Measurements from ENCODE around the gene RAB3A.

Gene RAB3A

GRCh38 chr19:18157465-18158063 is 46.3 kb downstream of the RAB3A start:
- Histone ChIP-seq H3K4me3 (ENCODE audit: low read length, poor library complexity, severe bottlenecking) (no peak overlapping the region), H3K27me3 (ENCODE audit: insufficient read depth, low read length, poor library complexity, severe bottlenecking) (no peaks in the 10 kb centered on the region), H3F3A (ENCODE audit: low read depth) (0 out of 2 replicates have a peak, but pooled peaks cover 2% of the 10 kb centered on the region), H3K9me3 (ENCODE audit: insufficient read depth, low read depth, low read length) (no peaks in the 10 kb centered on the region), H3K79me2 (ENCODE audit: insufficient read depth, low read length) (peaks cover 28% of the 10 kb centered on the region; the same call in 1 of the 2 replicates), H3K9me2 (replicated peaks; ENCODE audit: low read depth, low read length) (no peaks in the 10 kb centered on the region), H3K9ac (ENCODE audit: low read depth, low read length, poor library complexity, severe bottlenecking) (no peak overlapping the region), H3K4me1 (ENCODE audit: insufficient read depth, low read length, poor library complexity, severe bottlenecking) (peaks cover 18% of the 10 kb centered on the region), H3K4me2 (ENCODE audit: low read depth, low read length, poor library complexity, severe bottlenecking) (no peak overlapping the region), H4K20me1 (ENCODE audit: insufficient read depth, low read length, poor library complexity, severe bottlenecking) (peaks cover 12% of the 10 kb centered on the region), H2AFZ (ENCODE audit: low read length) (no peak overlapping the region), H3K36me3 (ENCODE audit: insufficient read depth, low read length) (peaks cover 4% of the 10 kb centered on the region; the same call in 1 of the 2 replicates)
- TF ChIP-seq CTCF (conservative IDR thresholded peaks at IDR 0.05; ENCODE audit: low read length) (no peak), EZH2phosphoT487 (IDR thresholded peaks at IDR 0.05; ENCODE audit: borderline replicate concordance) (no peak)

- no peaks in the 10 kb centered on the region for H3K36me3 ChIP-seq (ENCODE audit: insufficient read depth, low read length)
- H3K9me2 ChIP-seq (replicated peaks; ENCODE audit: low read depth, low read length): no peaks in the 10 kb centered on the region
- H3K4me1 ChIP-seq (ENCODE audit: insufficient read depth, low read length, poor library complexity, severe bottlenecking): peaks cover 21% of the 10 kb centered on the region
- H3K79me2 ChIP-seq (ENCODE audit: insufficient read depth, low read length): peaks cover 28% of the 10 kb centered on the region; the same call in 1 of the 2 replicates
- TF ChIP-seq CTCF (conservative IDR thresholded peaks at IDR 0.05; ENCODE audit: low read length) (no peak), EZH2phosphoT487 (IDR thresholded peaks at IDR 0.05; ENCODE audit: borderline replicate concordance) (no peak)
- H3F3A ChIP-seq (ENCODE audit: low read depth): 0 out of 2 replicates have a peak, but pooled peaks cover 2% of the 10 kb centered on the region
- peaks cover 12% of the 10 kb centered on the region for H4K20me1 ChIP-seq (ENCODE audit: insufficient read depth, low read length, poor library complexity, severe bottlenecking)
- no peak overlapping the region for H2AFZ ChIP-seq (ENCODE audit: low read length)
- no peaks in the 10 kb centered on the region for H3K9me3 ChIP-seq (ENCODE audit: insufficient read depth, low read depth, low read length)
- H3K27me3 ChIP-seq (ENCODE audit: insufficient read depth, low read length, poor library complexity, severe bottlenecking): no peaks in the 10 kb centered on the region
- H3K4me3 ChIP-seq (ENCODE audit: low read length, poor library complexity, severe bottlenecking): no peak overlapping the region
- peak overlapping the region; percentile 32 for H3K4me2 ChIP-seq (ENCODE audit: low read depth, low read length, poor library complexity, severe bottlenecking)
- H3K9ac ChIP-seq (ENCODE audit: low read depth, low read length, poor library complexity, severe bottlenecking): no peak overlapping the region
Observed at GRCh38 chr19:18156841-18157464, 46.9 kb downstream of the RAB3A start.

GRCh38 chr19:18156268-18156667 is 47.6 kb downstream of the RAB3A start:
- Histone ChIP-seq H3K79me2 (ENCODE audit: insufficient read depth, low read length) (peaks cover 28% of the 10 kb centered on the region; the same call in 1 of the 2 replicates), H4K20me1 (ENCODE audit: insufficient read depth, low read length, poor library complexity, severe bottlenecking) (peaks cover 12% of the 10 kb centered on the region), H3K27me3 (ENCODE audit: insufficient read depth, low read length, poor library complexity, severe bottlenecking) (no peaks in the 10 kb centered on the region), H2AFZ (ENCODE audit: low read length) (no peak overlapping the region), H3K9ac (ENCODE audit: low read depth, low read length, poor library complexity, severe bottlenecking) (no peak overlapping the region), H3K9me2 (replicated peaks; ENCODE audit: low read depth, low read length) (no peaks in the 10 kb centered on the region), H3K4me1 (ENCODE audit: insufficient read depth, low read length, poor library complexity, severe bottlenecking) (peaks cover 26% of the 10 kb centered on the region), H3K36me3 (ENCODE audit: insufficient read depth, low read length) (no peaks in the 10 kb centered on the region), H3K4me3 (ENCODE audit: low read length, poor library complexity, severe bottlenecking) (no peak overlapping the region), H3K4me2 (ENCODE audit: low read depth, low read length, poor library complexity, severe bottlenecking) (peak overlapping the region; percentile 32), H3F3A (ENCODE audit: low read depth) (peaks cover 6% of the 10 kb centered on the region; the same call in 1 of the 2 replicates), H3K9me3 (ENCODE audit: insufficient read depth, low read depth, low read length) (no peaks in the 10 kb centered on the region)
- TF ChIP-seq CTCF (conservative IDR thresholded peaks at IDR 0.05; ENCODE audit: low read length) (no peak), EZH2phosphoT487 (IDR thresholded peaks at IDR 0.05; ENCODE audit: borderline replicate concordance) (no peak)
